Measurements from ENCODE around the gene PRRC2B.

The PRRC2B gene

DNA sequence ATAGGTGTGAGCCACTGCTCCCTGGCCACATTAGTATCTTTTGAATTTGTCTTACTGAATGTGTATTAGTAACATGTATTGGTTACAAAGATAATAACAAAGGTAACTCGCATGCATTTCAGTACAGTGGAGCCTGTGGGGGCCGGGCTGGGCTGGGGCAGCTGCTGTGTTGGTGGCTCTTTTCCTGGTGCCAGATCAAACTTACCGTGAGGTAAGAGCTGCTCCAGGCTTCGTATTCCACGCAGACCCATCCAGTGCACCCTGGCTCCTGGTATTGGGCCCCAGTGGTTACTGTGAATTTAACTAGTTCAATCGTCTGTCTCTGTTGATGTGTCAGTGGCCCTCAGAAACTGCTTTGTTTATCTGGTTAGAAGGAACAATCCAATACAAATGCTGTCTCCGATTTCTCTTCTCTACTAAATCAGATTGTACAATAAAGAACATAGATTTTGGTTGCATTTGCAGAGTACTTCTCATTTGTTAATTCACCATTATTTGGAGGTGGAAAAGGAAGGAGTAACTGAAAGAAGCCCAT, 15.6 kb downstream of the PRRC2B start:
- no peak for DNase-seq (ENCODE audit: low spot score)

DNA sequence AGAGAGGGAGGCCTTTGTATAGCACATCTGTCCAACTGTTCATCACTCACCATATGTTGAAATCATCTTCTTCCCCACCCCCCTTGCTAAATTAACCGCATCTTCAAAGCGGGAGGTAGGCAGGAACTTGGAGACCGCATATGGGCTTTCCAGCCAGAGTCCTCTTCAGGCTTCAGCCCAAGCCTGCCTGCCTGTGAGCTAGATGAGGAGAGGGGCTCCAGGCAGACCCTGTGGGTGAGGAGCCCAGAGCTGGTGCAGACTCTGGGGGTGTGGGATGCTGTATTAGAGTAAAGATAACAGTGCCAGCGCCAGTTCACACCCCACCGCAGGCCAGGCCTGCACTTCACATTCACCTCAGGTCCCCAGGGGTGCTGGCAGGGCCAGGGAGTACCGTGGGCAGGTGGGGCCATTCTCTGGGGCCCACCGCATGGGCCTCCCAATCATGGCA, 16.2 kb downstream of the PRRC2B start:
- DNase-seq (ENCODE audit: low spot score) = no peak

GRCh38 chr9:131411719-131412681, 18.1 kb downstream of the PRRC2B start:
- no peak for DNase-seq (ENCODE audit: low spot score)

DNA sequence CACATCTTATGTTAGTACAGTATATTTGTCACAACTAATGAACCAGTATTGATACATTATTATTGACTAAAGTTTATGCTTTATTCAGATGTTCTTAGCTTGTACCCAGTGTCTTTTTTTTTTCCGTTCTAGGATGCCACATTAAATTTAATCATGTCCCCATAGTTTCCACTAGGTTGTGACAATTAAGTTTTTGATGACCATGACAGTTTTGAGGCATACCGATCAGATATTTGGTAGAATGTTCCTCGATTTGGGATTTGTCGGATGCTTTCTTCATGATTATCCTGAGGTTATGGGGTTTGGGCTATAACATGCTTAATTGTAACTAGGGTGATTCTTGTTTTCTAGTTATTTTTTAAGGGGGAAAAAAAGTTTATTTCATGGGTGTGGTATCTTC, 22.6 kb downstream of the PRRC2B start:
- no peak for DNase-seq (ENCODE audit: low spot score)

GRCh38 chr9:131417264-131418142, 23.6 kb downstream of the PRRC2B start:
- no peak for DNase-seq (ENCODE audit: low spot score)

DNA sequence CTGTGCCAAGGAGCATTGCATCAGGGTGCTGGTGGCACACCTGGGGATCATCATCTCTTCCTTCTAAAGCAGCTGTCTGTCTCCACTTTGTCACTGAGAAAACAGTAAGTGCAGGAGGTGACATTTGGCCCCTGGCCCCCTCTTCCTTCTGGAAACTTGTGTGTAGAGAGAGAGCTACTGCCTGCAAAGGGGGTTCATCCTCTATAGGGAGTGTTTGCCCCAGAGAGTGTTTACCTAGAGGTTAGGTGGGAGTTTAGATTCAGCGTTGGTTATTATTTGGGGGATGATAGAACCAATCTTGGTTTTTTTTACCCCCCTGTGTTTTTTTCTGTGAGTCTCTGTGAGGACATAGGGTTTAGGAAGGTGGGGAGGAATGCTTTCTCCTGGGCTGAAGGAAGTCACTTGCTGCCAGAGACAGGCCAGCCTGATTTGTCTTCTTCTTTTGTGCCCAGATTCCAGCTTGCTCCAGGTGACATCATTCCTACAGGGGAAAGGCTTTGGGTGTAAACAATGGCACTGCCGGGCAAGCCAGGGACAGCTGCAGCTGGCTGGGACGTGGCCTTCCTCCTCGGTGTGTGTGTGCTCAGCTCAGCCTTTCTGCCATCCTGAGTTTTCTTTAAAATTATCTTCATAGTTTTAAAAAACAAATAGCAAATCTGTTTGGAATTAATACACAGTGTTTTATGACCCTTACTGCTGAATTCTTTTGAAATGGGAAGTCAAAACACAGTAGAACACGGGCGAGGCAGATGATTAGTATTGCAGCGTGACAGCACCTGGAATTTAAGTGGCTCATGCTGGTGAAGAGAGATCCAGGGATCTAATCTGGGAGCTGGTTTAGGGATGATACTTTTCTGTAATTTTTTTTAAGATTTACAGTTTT, 24.5 kb downstream of the PRRC2B start:
- no peak for DNase-seq (ENCODE audit: low spot score)

GRCh38 chr9:131419026-131419614, 25.2 kb downstream of the PRRC2B start:
- no peak for DNase-seq (ENCODE audit: low spot score)

DNA sequence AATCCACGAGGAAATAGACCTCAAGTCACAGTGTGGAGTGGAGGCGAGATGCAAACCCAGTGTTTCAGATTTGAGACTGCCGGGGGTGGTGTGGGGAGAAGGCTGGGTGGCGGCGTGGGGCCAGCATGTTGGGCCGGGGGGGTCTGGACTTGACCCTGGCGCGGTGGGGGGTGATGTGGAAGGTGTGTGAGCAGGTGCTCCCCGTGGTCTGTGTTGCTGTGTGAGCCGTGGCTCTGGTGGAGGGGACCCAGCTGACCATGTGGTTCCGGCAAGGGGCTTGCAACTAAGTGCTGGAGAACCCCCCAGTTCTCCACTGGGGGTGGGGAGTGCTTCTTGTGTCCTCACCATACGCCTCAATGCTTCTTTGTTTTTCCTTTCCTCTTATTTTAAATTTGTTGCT, 25.8 kb downstream of the PRRC2B start:
- DNase-seq (ENCODE audit: low spot score) = no peak

GRCh38 chr9:131420980-131421624, 27.2 kb downstream of the PRRC2B start:
- DNase-seq (ENCODE audit: low spot score) = no peak

DNA sequence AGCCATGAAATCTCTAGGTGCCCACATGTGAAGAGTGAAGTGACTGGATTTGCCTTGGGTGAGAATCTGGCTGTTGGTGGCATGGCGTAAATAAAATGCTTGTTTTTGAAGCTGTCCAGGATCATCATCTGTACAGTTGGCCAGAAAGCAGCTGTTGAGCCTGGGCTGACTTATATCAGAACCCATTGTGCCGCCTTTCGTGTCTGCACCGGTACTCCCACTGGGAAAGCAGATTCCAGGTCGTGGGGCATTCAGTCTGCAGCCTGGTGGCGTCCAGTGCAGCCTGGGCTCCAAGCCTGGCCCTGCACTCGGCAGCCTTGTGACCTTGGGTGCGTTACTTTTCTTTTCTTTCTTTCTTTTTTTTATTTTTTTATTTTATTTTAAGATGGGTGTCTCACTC, 27.8 kb downstream of the PRRC2B start:
- DNase-seq (ENCODE audit: low spot score) = no peak

DNA sequence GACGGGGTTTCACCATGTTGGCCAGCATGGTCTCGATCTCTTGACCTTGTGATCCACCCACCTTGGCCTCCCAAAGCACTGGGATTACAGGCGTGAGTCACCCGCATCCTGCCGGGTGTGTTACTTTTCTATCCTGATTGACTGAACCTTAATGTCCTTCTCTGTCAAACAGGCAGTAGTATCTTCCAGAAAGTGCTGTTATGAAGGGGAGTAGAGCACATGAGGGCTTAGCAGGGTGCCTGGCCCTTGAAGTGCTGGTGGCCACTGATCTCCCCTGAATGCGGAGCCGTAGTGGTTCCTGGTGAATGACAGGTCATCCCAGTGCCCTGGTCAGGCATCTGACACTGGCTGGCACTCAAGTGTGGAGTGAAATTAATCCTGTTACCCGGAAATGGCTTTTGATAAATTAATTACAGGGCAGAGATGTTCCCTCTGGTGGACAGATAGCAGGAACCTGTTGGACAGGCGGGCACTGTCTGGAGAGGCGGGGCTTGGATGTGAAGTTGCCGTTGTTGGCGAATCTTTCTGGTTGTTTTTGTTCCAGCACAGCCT, 28.4 kb downstream of the PRRC2B start:
- DNase-seq (ENCODE audit: low spot score) = no peak

DNA sequence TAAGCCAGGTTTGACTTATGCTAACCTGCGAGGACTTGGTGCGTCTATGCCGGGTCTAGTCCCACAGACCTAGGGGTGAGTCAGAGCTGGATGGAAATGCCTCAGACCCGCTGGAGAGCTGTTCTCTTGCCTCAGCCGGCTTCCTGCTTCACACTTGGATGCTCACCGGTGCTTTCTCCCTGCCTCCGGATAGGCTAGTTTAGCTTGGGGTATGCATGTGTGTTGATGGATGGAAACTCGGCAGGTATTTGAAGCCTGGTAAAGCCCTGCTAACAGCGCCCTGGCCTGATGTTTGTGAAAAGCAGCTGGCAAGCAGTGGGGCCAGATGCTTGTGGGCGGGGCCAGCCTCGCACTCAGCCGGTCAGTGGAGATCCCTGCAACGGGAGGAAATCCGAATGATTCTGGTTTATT, 29.3 kb downstream of the PRRC2B start:
- peak; percentile 82 for DNase-seq (ENCODE audit: low spot score)

DNA sequence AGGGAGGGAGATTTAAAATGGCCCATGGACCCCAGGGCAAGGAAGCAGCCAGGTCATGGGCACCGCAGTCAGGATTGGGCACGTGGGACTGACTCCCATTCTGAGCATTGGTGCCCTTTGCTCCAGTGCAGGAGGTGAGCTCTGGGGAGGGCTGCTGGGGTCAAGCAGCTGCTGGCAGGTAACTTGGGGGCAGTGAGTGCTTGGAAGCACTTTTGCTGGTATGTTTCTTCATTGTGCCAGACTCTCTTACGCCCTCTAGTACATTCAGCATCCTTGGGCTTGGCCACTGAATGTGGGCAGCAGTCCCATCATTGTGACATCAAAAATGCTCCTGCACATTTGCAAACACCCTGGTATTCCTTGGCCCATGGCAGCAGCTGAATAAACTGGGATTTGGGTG, 32.7 kb downstream of the PRRC2B start:
- DNase-seq (ENCODE audit: low spot score) = no peak

DNA sequence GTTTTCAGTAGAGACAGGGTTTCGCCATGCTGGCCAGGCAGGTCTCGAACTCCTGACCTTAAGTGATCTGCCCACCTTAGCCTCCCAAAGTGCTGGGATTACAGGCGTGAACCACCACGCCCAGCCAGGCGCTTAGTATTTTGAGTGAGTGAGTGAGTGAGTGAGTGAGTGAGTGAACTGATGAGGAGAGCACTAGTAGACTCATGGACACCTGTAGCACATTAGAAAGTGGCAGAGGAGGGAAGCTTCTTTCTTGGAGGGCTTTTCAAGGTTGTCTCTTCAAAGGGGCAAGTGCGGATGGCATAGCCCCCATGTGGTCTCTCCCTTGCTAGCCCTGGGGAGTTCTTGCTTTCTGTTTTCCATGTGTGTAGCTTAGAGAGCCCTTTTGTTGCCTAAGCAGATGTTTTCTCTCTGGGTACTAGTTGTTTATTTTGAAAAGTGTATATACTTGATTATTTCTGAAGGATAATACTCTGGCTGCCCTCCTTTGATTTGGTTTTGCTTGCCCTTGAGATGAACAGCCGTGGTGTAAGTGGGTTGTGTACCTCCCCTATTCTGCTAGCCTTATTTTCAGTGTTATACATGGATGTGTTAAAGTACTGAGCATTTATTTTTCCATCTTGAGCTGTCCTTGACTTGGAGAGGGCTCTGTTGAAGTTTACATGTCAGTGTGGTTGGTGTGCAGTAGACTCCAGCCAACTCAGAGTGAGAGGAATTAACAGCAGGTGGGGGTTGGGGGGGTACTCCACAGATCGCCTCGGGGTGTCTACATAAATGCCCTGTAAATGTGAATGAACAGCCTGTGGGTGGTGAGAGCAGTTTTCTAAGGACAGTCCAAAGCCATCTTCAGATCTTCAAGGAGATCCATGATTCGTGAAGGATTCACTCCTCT, 35.5 kb downstream of the PRRC2B start:
- no peak for DNase-seq (ENCODE audit: low spot score)

DNA sequence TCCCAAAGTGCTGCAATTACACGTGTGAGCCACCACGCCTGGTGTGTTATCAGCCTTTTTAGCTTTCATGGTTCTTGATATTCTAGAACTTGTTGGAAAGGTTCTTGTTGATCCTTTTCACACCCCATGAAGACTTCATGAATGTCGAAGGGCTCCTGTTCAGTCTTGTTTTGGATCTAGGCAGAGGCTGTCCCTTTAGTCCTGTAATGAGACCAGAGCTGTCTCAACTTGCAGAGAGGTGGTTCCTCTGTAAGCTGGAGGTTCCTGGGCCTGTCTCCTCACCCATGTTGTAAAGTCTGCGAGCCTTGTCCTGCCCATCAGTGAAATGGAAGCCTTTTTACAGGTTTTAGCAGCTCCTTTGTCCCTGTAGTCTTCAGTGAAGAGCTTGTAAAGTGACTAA, 38.2 kb downstream of the PRRC2B start:
- no peak for DNase-seq (ENCODE audit: low spot score)

DNA sequence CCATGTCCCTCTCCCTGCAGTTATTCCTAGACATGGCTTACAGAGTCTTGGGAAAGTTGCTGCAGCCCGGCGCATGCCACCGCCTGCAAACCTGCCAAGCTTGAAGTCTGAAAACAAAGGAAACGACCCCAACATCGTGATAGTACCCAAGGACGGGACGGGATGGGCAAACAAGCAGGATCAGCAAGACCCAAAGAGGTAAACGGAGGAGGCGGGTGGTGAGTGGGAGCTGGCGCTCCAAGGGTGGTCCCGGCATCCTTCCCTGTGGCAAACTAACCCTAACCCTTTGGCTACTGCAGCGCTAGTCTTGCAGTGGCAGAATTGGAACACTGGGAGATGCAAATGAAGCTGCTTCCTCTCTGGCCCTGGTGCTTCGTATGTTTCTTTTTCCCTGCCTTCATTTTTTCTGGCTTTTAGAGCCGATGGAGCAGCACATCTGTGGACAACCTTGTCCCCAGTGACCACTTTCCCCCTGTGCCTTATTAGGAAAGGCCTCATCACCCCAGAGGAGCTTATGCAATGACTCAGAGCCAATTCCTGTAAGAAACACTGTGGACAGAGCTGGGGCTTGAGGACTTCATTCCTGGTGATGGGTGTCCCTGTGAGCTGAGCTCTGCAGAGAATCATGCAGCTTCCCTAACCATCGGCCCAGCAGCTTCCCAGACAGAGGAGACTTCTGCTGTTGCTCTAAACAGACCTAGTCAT, 38.9 kb downstream of the PRRC2B start:
- no peak for DNase-seq (ENCODE audit: low spot score)

GRCh38 chr9:131433302-131433854, 39.5 kb downstream of the PRRC2B start:
- no peak for DNase-seq (ENCODE audit: low spot score)

DNA sequence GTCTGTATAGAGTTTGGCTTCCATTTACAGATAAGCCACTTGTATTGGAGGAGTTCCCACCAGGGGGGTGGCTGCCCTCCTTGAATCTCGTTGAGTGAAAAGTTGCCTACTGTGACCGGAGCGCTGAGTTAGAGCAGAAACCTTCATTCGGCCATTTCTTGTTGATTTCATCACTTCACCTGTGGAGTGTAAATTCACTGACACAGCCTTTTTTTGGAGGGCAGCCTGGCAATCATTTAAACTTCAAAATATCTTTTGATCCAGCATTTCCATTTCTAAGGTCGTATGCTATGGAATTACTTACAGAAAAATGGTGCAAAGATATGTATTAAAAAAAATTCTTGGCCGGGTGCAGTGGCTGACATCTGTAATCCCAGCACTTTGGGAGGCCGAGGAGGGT, 40.8 kb downstream of the PRRC2B start:
- DNase-seq (ENCODE audit: low spot score) = no peak
